Mesenchymal stem cell (in vitro differentiated cells and primary cell): Measurements from ENCODE around the gene ITPA.
A peak's percentile ranks its signal among the peaks of the same experiment; 100 is the strongest.

Experiments
- DNase-seq: peaks from one replicate; pipeline ENCODE4 v3.0.0-alpha.2; 2013
- H2AFZ ChIP-seq: one replicate; pipeline ENCODE4 v1.6.1; 2013; ENCODE audit warnings: low read depth, mild to moderate bottlenecking, control low read depth, inconsistent platforms, low read length, moderate library complexity
- H2AK5ac ChIP-seq: 2 replicates; pipeline ENCODE4 v1.6.1; 2013; ENCODE audit warnings: low read length, moderate library complexity, mild to moderate bottlenecking, inconsistent platforms; ENCODE audit not compliant: severe bottlenecking
- H2BK120ac ChIP-seq: one replicate; pipeline ENCODE4 v1.6.1; 2013; ENCODE audit warnings: low read depth, mild to moderate bottlenecking, inconsistent platforms, low read length, moderate library complexity
- H2BK12ac ChIP-seq, 2 experiments: one replicate each; pipeline ENCODE4 v1.6.1; 2013; ENCODE audit warnings: inconsistent platforms in 2 of 2, low read length in 2 of 2, mild to moderate bottlenecking in 2 of 2, moderate library complexity in 2 of 2, control low read depth in 1 of 2
- H2BK15ac ChIP-seq: one replicate; pipeline ENCODE4 v1.6.1; 2013; ENCODE audit warnings: mild to moderate bottlenecking, low read depth, inconsistent platforms; ENCODE audit not compliant: poor library complexity, severe bottlenecking
- H2BK5ac ChIP-seq: 2 replicates; pipeline ENCODE4 v1.6.1; 2013; ENCODE audit warnings: low read depth, mild to moderate bottlenecking, low read length, control low read depth, inconsistent platforms; ENCODE audit not compliant: poor library complexity, severe bottlenecking
- H3K14ac ChIP-seq, 2 experiments: one replicate each; pipeline ENCODE4 v1.6.1; 2013; ENCODE audit warnings: inconsistent platforms in 2 of 2, low read length in 2 of 2, control low read depth in 1 of 2, mild to moderate bottlenecking in 1 of 2, moderate library complexity in 1 of 2
- H3K18ac ChIP-seq, 2 experiments: one replicate each; pipeline ENCODE4 v1.6.1; 2013; ENCODE audit warnings: inconsistent platforms in 2 of 2, low read length in 2 of 2, control low read depth in 1 of 2, low read depth in 1 of 2, mild to moderate bottlenecking in 1 of 2
- H3K23ac ChIP-seq, 2 experiments: one replicate each; pipeline ENCODE4 v1.6.1; 2013; ENCODE audit warnings: inconsistent platforms in 2 of 2, low read length in 2 of 2, mild to moderate bottlenecking in 2 of 2, moderate library complexity in 2 of 2, control low read depth in 1 of 2
- H3K27ac ChIP-seq: 2 replicates; pipeline ENCODE4 v1.5.1; 2013; ENCODE audit warnings: mild to moderate bottlenecking, moderate library complexity, low read length, control low read depth, inconsistent platforms; ENCODE audit not compliant: poor library complexity, severe bottlenecking
- H3K27me3 ChIP-seq, 2 experiments: 2 replicates each; pipeline versions ENCODE4 v1.6.1 to v1.7.0; 2013; ENCODE audit warnings: low read length in 2 of 2, mild to moderate bottlenecking in 2 of 2, moderate library complexity in 2 of 2, control low read depth in 1 of 2, inconsistent platforms in 1 of 2; ENCODE audit not compliant: control insufficient read depth in 1 of 2, insufficient read depth in 1 of 2
- H3K36me3 ChIP-seq, 2 experiments: 2 replicates each; pipeline versions ENCODE4 v1.6.1 to v1.7.0; 2013; ENCODE audit warnings: low read length in 2 of 2, control low read depth in 1 of 2, inconsistent platforms in 1 of 2, low read depth in 1 of 2, mild to moderate bottlenecking in 1 of 2; ENCODE audit not compliant: insufficient read depth in 2 of 2, control insufficient read depth in 1 of 2
- H3K4ac ChIP-seq, 2 experiments: one replicate each; pipeline ENCODE4 v1.6.1; 2013; ENCODE audit warnings: inconsistent platforms in 2 of 2, low read length in 2 of 2, mild to moderate bottlenecking in 2 of 2, moderate library complexity in 2 of 2, control low read depth in 1 of 2, low read depth in 1 of 2
- H3K4me1 ChIP-seq: 2 replicates; pipeline ENCODE4 v1.6.1; 2013; ENCODE audit warnings: low read depth, low read length, control low read depth; ENCODE audit not compliant: control insufficient read depth, insufficient read depth
- H3K4me2 ChIP-seq: 2 replicates; pipeline ENCODE4 v1.6.1; 2013; ENCODE audit warnings: low read length, mild to moderate bottlenecking, inconsistent platforms; ENCODE audit not compliant: poor library complexity, severe bottlenecking
- H3K4me3 ChIP-seq, 2 experiments: 2 replicates each; pipeline versions ENCODE4 v1.5.1 to v1.7.0; 2013; ENCODE audit warnings: low read length in 2 of 2, mild to moderate bottlenecking in 2 of 2, control low read depth in 1 of 2, low read depth in 1 of 2; ENCODE audit not compliant: insufficient read depth in 1 of 2
- H3K79me1 ChIP-seq: replicated peaks from 2 replicates; pipeline ENCODE4 v1.6.1; 2013; ENCODE audit warnings: mild to moderate bottlenecking, control low read depth, low read length, inconsistent platforms; ENCODE audit not compliant: poor library complexity, severe bottlenecking
- H3K9ac ChIP-seq: 2 replicates; pipeline ENCODE4 v1.7.0; 2013; ENCODE audit warnings: mild to moderate bottlenecking, low read length, moderate library complexity
- H3K9me3 ChIP-seq: 2 replicates; pipeline ENCODE4 v1.7.0; 2013; ENCODE audit warnings: mild to moderate bottlenecking, low read length; ENCODE audit not compliant: control insufficient read depth
- H4K8ac ChIP-seq: one replicate; pipeline ENCODE4 v1.6.1; 2013; ENCODE audit warnings: inconsistent platforms, mild to moderate bottlenecking, low read length, moderate library complexity
- H4K91ac ChIP-seq: one replicate; pipeline ENCODE4 v1.6.1; 2013; ENCODE audit warnings: mild to moderate bottlenecking, low read length, inconsistent platforms
- WGBS: methylation state at CpG from one replicate; pipeline ENCODE4 v1.1.7; 2013; ENCODE audit warnings: mixed read lengths; 5-methylcytosine and 5-hydroxymethylcytosine counted together

ITPA gene

DNA sequence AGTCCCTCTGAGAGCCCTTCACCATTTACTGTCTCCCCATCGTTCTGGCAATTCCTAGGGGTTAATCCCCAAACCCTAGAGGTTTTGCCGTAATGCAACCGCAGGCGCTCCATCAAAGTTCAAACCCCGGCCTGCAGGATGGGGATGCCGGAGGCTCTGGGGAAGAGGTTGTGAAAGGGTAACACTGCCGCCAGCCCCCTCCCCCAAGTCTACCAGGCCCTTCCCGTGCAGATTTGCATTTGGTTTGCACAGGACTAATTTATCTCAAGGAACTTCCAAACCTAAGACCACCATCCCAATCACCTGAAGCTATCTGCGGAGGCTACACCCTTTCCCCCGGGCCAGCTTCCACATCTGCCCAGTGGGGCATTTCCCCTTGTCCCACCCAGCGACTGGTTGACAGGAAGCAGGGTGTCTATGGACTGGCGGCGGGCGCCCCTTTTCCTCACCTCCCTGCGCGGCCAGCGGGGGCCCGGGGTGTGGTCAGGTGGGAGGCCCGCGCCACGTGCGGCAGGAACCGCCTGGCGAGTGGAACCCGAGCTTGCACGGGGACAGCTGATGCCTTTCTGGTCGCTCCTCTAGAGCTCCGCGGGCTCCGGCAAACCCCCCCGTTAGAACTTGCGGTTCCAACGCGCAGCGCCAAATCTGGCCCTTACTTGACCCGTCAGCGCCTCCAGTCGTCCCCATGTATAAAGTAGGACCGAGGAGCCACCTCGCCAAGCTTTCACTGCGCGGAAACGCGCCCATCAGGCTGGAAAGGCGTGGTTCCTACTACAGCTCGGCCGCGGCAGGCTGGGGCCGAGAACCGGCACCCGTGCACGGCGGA, 39.1 kb downstream of the ITPA start:
- no peak overlapping the region for H3K4ac ChIP-seq
- peak overlapping the region in 1 of 2 experiments; percentile 66 for H3K14ac ChIP-seq
- no peak overlapping the region for H2AK5ac ChIP-seq
- no peaks in the 10 kb centered on the region for H3K79me1 ChIP-seq
- no peak overlapping the region for H4K91ac ChIP-seq
- no peaks in the 10 kb centered on the region for H3K9me3 ChIP-seq
- H2AFZ ChIP-seq: no peak overlapping the region
- no peak overlapping the region for H2BK5ac ChIP-seq
- H3K27ac ChIP-seq: no peak overlapping the region
- peak; percentile 46 for DNase-seq
- H3K4me3 ChIP-seq: peak overlapping the region in 1 of 2 experiments; percentile 66
- H3K4me2 ChIP-seq: peak overlapping the region; percentile 48
- peaks cover 13% of the 10 kb centered on the region for H3K4me1 ChIP-seq
- no peak overlapping the region for H2BK120ac ChIP-seq
- H2BK12ac ChIP-seq: no peak overlapping the region
- peak overlapping the region in 1 of 2 experiments; percentile 63 for H3K23ac ChIP-seq
- no peak overlapping the region for H4K8ac ChIP-seq
- H3K36me3 ChIP-seq: peaks cover 28 to 34% of the 10 kb centered on the region in 2 experiments
- 10% methylated on average over 53 of the region's 53 CpGs for WGBS
- no peak overlapping the region for H2BK15ac ChIP-seq
- H3K18ac ChIP-seq: no peak overlapping the region
- H3K9ac ChIP-seq: peak overlapping the region; percentile 58
- peaks cover 29 to 49% of the 10 kb centered on the region in 2 experiments for H3K27me3 ChIP-seq

DNA sequence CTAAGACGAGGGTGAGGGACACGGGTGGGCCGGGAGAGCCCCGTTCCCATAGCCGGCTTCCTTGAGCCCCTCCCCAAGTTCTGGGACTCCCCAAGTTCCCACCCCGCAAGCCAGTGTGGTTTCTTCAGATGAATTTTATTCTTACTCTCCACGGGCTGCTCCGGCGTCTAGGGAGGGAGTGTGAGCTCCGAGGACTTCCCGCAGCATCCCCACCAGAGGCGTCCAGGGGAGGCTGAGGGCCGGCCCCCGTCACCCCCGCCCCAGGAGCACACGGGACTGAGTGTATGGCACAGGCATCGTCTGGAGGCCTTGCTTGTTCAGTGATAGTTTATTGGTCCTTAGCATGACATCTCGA, 39.7 kb downstream of the ITPA start:
- Histone ChIP-seq H2BK12ac (no peak overlapping the region), H3K14ac (no peak overlapping the region), H2BK15ac (no peak overlapping the region), H2BK120ac (no peak overlapping the region), H4K8ac (no peak overlapping the region), H3K4me2 (peak overlapping the region; percentile 48), H3K18ac (no peak overlapping the region), H3K9me3 (no peaks in the 10 kb centered on the region), H4K91ac (no peak overlapping the region), H2BK5ac (no peak overlapping the region), H3K4me3 (peak overlapping the region in 1 of 2 experiments; percentile 66), H3K9ac (peak overlapping the region; percentile 58), H3K4ac (no peak overlapping the region), H3K4me1 (peaks cover 13% of the 10 kb centered on the region), H3K36me3 (peaks cover 31 to 39% of the 10 kb centered on the region in 2 experiments), H3K27me3 (peaks cover 29 to 43% of the 10 kb centered on the region in 2 experiments), H2AFZ (no peak overlapping the region), H2AK5ac (no peak overlapping the region), H3K27ac (no peak overlapping the region), H3K79me1 (no peaks in the 10 kb centered on the region), H3K23ac (no peak overlapping the region)
- WGBS: 12% methylated on average over 15 of the region's 18 CpGs
- DNase-seq: no peak

DNA sequence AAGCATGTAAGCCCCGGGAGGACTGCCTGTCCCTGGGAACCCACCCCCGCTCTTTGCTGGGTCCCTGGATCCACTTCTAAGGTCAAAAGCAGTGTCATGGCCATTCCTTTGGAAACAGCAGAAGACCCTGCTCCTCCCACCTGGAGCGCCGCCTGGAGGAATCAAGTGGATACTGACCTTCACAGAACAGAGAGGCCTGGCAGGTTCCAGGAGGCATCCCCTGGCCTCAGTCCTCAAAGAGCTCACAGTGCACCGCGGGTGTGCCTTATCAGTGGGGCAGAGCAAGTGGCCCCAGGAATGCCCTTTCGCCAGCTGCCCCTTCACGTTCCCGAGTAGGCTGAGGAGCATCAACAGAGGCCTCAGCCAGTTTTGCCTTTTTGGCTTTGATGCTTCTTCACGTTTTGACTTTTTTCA, 40.8 kb downstream of the ITPA start:
- no peak overlapping the region for H4K8ac ChIP-seq
- H3K36me3 ChIP-seq: peaks cover 39 to 49% of the 10 kb centered on the region in 2 experiments
- no peak overlapping the region for H2BK120ac ChIP-seq
- H3K4me1 ChIP-seq: peaks cover 10% of the 10 kb centered on the region
- no peak overlapping the region for H3K4ac ChIP-seq
- no peak overlapping the region for H2AK5ac ChIP-seq
- H3K4me3 ChIP-seq: no peak overlapping the region
- no peak overlapping the region for H3K18ac ChIP-seq
- H4K91ac ChIP-seq: no peak overlapping the region
- H2BK12ac ChIP-seq: no peak overlapping the region
- no peaks in the 10 kb centered on the region for H3K9me3 ChIP-seq
- no peak overlapping the region for H3K23ac ChIP-seq
- no peak overlapping the region for H2AFZ ChIP-seq
- no peak overlapping the region for H3K27ac ChIP-seq
- 51% methylated on average over 10 of the region's 10 CpGs for WGBS
- peak; percentile 33 for DNase-seq
- peaks cover 29 to 32% of the 10 kb centered on the region in 2 experiments for H3K27me3 ChIP-seq
- H3K79me1 ChIP-seq: no peaks in the 10 kb centered on the region
- H3K14ac ChIP-seq: no peak overlapping the region
- H2BK5ac ChIP-seq: no peak overlapping the region
- no peak overlapping the region for H3K9ac ChIP-seq
- H3K4me2 ChIP-seq: no peak overlapping the region
- no peak overlapping the region for H2BK15ac ChIP-seq

DNA sequence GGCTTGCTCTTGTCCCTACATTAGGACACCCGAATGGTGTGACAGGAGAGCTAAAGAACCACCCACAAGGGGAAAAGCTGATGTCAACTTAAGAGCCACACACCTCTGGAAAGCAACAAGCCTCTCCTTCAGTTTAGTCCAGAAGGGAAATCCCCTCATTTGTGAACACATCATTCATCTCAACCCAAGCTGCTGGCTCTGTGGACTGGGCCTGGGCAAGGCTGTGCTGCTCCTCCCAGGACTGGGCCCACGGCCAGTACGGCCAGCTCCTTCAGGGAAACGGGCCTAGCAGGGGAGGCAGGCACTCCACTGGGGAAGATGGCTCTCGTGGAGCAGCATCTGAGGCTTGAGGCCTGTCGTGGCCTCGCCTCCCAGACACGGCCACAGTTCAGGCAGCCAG, 42.5 kb downstream of the ITPA start:
- Histone ChIP-seq H2AK5ac (no peak overlapping the region), H3K18ac (no peak overlapping the region), H3K27me3 (peaks cover 29 to 32% of the 10 kb centered on the region in 2 experiments), H2AFZ (no peak overlapping the region), H3K4ac (no peak overlapping the region), H2BK15ac (no peak overlapping the region), H3K23ac (peak overlapping the region in 1 of 2 experiments; percentile 25), H2BK12ac (no peak overlapping the region), H2BK120ac (no peak overlapping the region), H3K4me3 (no peak overlapping the region), H3K4me1 (peaks cover 10% of the 10 kb centered on the region), H4K8ac (no peak overlapping the region), H2BK5ac (no peak overlapping the region), H3K9me3 (no peaks in the 10 kb centered on the region), H3K14ac (no peak overlapping the region), H3K36me3 (peaks cover 54 to 66% of the 10 kb centered on the region in 2 experiments), H3K79me1 (no peaks in the 10 kb centered on the region), H3K27ac (no peak overlapping the region), H4K91ac (no peak overlapping the region), H3K4me2 (no peak overlapping the region), H3K9ac (no peak overlapping the region)
- 92% methylated on average over 8 of the region's 8 CpGs for WGBS
- no peak for DNase-seq
